GM03348 (cell line): Measurements from ENCODE around the gene SHROOM3.

Source experiments
- DNase-seq: peaks from one replicate; pipeline ENCODE4 v3.0.0; 2012; ENCODE audit warnings: low spot score

Gene SHROOM3

GRCh38 chr4:76569706-76570105, 134.7 kb downstream of the SHROOM3 start:
- DNase-seq = no peak

- DNase-seq = no peak
These were observed 135.3 kb downstream of the SHROOM3 start for GRCh38 chr4:76570141-76570973.

GRCh38 chr4:76571274-76571673, 136.2 kb downstream of the SHROOM3 start:
- DNase-seq = no peak

- DNase-seq = no peak
These were observed 137.2 kb downstream of the SHROOM3 start for GRCh38 chr4:76572224-76572623.

DNA sequence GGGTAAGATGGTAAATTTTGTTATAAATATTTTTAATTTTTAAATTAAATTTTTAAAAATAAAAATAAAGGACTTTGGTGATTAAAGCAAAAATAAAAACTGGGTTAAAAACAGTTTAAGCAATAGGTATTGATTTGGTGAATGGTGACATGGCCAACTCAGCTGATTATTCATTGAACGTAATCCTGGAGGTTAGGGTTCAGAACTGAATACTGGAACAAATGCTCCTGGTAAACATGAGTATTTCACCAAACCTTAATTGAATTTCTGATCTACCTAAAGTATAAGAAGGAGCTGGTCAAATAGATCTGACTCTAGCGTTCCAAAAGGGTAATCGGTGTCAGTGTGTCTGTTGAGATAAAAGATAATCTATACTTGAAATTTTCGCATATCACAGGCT, 141.8 kb downstream of the SHROOM3 start:
- no peak for DNase-seq

GRCh38 chr4:76578002-76578560, 143.1 kb downstream of the SHROOM3 start:
- DNase-seq = no peak

DNA sequence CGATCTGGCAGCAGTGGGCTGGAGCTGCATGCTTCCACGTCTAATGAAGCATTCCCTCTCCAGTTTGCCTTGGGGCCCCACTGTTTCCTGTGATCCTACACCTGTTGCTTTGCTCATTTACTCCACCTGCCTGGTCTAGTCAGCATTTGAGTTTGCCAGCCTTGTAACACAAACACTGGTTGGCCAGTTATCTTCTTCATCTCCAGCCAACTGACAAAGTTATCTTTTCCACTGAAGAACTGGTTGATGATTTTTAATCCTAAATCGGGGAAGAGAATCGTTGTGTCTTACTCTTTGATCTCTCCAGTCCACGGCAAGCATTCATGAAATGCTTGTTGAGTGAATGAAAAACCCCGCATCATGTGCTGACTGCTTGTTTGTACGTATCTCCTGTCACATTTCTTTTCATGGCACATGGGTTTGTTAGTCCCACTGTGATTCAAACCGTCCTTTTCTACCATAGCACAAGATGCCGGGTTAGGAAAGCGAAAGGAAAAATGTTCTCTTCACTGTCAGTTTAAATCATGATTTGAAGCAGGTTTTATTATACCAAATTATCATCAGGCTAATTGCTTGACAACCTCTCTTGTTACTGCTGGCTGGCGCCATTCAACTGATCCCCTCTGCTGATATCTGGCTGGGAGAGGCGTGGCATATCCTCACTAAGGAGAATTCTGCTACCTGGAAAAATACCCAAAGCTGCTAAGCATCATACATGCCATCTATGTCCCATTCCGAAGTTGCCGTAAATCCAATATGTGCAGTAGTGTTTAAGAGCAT, 144.8 kb downstream of the SHROOM3 start:
- no peak for DNase-seq

- no peak for DNase-seq
These were observed 146.3 kb downstream of the SHROOM3 start for GRCh38 chr4:76581077-76581962.

DNA sequence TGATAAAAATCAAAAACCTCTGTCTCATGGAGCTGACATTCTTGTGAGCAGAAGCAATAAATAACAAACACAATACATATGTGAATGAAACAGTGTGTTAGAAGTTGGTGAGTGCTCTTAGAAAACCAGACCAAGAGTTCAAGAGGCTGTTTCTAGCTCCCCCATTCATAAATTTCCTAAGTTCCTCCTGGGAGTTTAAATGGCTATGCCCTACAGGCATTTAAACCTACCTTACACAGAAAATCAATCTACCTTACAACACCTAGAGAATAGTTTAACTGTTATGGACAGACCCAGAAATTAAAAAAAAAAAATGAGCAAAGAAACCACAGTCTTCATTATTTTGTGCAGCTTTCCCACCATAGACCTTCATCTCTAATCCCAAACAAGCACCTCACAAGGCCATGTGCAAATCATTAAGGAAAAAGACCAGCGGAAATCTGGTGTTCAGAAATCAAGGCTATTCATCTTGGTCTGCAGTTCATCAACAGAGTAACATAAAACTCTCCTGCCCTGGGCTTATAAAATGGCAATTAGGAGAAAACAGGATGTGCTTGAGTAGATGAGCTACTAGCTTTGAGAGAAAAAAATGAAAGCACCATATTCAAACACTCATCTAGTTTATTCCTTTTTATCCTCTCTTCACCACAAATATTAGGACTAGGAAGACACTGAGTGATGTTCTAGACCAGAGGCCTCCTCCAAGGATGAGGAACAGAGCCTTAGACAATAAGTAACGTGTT, 147.2 kb downstream of the SHROOM3 start:
- no peak for DNase-seq

GRCh38 chr4:76582817-76583087, 147.7 kb downstream of the SHROOM3 start:
- no peak for DNase-seq

- no peak for DNase-seq
These were observed 149.5 kb downstream of the SHROOM3 start for GRCh38 chr4:76584241-76585152.

DNA sequence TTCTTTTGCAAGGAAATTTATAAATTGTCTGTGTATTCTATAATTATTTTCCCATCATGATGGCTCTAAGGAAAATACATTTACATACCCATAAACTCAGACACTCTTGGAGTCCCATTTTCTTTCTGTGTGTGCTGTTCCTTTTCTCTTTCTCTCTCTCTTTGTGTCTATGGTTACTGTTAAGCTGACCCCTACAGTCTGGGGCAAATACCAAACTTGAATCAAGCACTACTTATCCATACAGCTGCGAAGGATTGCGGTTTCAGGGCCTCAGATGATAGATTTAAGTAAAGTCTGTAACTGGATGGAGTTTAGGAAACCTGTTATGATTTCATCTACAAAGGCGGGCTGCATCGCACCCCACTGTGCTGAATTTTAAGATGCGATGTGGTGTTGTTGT, 150.2 kb downstream of the SHROOM3 start:
- no peak for DNase-seq

- DNase-seq = peak; percentile 75
These were observed 150.9 kb downstream of the SHROOM3 start for GRCh38 chr4:76585897-76586360.

DNA sequence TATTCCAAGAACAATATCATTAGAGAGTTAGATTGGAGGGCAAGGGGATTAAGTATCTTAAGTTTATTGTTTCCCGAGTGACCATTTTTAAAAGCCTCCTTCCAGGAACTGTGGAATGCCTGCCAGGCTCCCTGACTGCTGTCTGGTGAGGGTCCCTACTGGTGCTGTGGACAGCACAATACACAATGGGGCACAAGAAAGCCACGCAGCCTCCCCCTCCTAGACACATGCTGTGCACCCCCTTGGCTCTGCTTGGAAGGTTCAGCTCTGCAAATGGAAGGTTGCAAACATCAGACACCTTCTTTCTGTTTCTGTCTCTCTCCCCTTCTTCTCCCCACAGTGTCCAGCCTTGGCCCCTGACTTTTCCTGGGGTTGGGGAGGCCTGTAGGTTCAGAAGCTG, 153.2 kb downstream of the SHROOM3 start:
- DNase-seq = no peak

GRCh38 chr4:76589402-76589801, 154.4 kb downstream of the SHROOM3 start:
- DNase-seq = peak; percentile 85

GRCh38 chr4:76589872-76590797, 155.1 kb downstream of the SHROOM3 start:
- peak; percentile 81 for DNase-seq

DNA sequence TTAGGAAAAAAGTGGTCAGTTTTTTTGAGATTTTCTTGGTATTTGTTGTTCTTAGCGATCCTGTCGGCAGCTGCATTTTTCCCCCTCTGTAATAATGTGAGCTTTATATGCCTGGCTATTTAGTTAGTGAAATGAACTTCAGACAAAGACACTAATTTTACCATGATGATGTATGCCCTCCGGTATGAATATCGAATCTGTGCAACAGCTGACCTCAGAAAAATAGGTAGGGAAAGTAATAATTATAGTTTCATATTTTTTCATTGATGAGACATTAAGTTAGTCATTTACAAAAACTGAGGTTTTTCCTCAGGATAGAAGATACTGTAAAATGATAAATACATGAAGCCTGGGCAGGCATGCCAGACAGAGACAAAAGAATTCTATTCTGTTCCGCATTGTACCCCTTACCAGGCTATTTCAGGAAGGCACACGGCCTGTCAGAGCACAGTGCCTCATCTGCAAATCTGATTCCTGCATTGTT, 155.8 kb downstream of the SHROOM3 start:
- no peak for DNase-seq

- no peak for DNase-seq
These were observed 157.0 kb downstream of the SHROOM3 start for GRCh38 chr4:76591992-76592391.

DNA sequence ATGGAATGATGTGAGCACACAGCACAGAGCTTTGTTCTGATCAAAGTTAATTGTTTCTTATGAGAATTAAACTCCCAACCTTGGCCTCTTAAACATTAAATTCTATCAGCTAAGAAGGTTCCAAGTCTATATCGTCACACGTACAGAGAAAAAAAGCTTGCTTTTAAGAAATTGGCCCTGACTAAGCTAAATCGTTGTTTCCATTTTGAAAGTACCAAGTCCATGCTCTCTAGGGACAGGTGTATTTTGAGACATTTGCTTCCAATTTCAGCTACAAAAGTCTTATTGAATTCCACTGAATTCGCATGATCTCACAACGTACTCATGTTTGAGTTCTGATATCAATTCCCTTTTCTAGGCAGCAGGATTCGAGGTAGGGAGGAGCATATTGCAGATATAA, 157.4 kb downstream of the SHROOM3 start:
- DNase-seq = no peak
